ENCODE data around the gene LINC00305. TPM values are rescaled to one million over a fixed set of nuclear protein-coding genes. Genes with fewer than 3 reads are reported as not detected.

The LINC00305 gene
- total and polyA plus RNA-seq, 2 experiments from 2014 or later = not detected

DNA sequence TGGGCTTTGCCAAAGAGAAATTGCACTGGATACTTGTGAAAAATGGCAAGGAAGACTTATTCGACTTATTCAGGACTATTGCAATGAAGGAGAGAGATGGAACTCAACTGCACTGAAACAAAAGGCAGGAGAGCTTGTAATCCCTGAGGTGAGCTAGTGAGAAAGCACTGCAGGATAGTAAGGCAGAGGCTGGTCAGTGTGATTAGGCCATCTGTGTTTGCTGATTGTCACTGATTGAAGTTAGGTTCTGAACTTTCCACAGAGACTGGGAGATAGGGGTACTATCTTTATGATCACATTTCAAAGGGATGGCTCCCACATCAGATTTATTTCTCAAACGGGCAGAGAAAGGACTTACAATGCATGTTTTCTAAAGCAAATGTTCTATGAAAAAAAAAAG, 96.1 kb downstream of the LINC00305 start:
- no peak overlapping the region for H3K4me2 ChIP-seq (ENCODE audit: unreplicated experiment)
- H3K36me3 ChIP-seq (ENCODE audit: low read depth) = no peaks in the 10 kb centered on the region
- no peak for DNase-seq
- H3K9ac ChIP-seq = no peak overlapping the region
- no peaks in the 10 kb centered on the region for H3K9me3 ChIP-seq (ENCODE audit: low read depth)
- in situ Hi-C loops (cut with MboI) = no loop called here
- no peak for TF ChIP-seq EZH2 (IDR thresholded peaks at IDR 0.05; ENCODE audit: insufficient read depth, poor library complexity, severe bottlenecking)
- no peak for TF ChIP-seq EZH2phosphoT487 (IDR thresholded peaks at IDR 0.05; ENCODE audit: insufficient read depth, low read depth)
- no peak overlapping the region for H3K4me3 ChIP-seq
- WGBS, 2 experiments (ENCODE audit: low coverage in 1 of 2, low lambda C conversion rate in 2 of 2, missing lambda C conversion rate in 2 of 2) = 13 to 15% methylated on average over 2 of the region's 2 CpGs
- no peaks in the 10 kb centered on the region for H3K79me2 ChIP-seq (ENCODE audit: insufficient read depth)
- H3K4me1 ChIP-seq (ENCODE audit: insufficient read depth) = no peaks in the 10 kb centered on the region
- H3K9me2 ChIP-seq (ENCODE audit: insufficient read depth) = no peaks in the 10 kb centered on the region
- H3F3A ChIP-seq (ENCODE audit: insufficient read depth) = no peaks in the 10 kb centered on the region
- H4K20me1 ChIP-seq (ENCODE audit: insufficient read depth) = no peaks in the 10 kb centered on the region
- no peaks in the 10 kb centered on the region for H3K27me3 ChIP-seq (replicated peaks; ENCODE audit: insufficient read depth)
- H3K27ac ChIP-seq = no peak overlapping the region
- no peak overlapping the region for H2AFZ ChIP-seq

DNA sequence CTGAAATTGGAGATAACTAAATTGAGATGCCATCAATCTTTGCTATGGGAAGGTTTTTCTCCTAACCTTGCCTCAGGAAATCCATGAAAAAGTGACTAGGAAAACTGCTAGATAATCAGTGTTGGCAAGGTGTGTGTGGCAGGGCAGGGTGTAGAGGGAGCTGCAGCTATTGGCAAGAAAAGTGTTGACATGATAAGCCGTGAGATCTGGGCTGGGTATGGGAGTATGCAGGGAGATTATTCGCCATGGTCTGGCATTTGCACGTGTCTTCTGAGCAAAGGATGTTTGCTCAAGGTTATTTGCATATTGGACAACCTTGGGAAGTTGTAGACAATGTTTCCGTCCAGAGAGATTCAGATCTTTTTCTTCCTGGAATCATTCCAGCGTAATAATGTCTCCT, 104.3 kb downstream of the LINC00305 start:
- Histone ChIP-seq H3K36me3 (ENCODE audit: low read depth) (no peaks in the 10 kb centered on the region), H3K9ac (no peak overlapping the region), H3K4me3 (no peak overlapping the region), H3F3A (ENCODE audit: insufficient read depth) (no peaks in the 10 kb centered on the region), H3K4me1 (ENCODE audit: insufficient read depth) (no peaks in the 10 kb centered on the region), H2AFZ (no peak overlapping the region), H3K9me3 (ENCODE audit: low read depth) (no peaks in the 10 kb centered on the region), H3K9me2 (ENCODE audit: insufficient read depth) (no peaks in the 10 kb centered on the region), H3K27me3 (replicated peaks; ENCODE audit: insufficient read depth) (no peaks in the 10 kb centered on the region), H3K4me2 (ENCODE audit: unreplicated experiment) (no peak overlapping the region), H3K79me2 (ENCODE audit: insufficient read depth) (no peaks in the 10 kb centered on the region), H3K27ac (no peak overlapping the region), H4K20me1 (ENCODE audit: insufficient read depth) (no peaks in the 10 kb centered on the region)
- DNase-seq = no peak
- TF ChIP-seq EZH2 (IDR thresholded peaks at IDR 0.05; ENCODE audit: insufficient read depth, poor library complexity, severe bottlenecking) = no peak
- no peak for TF ChIP-seq EZH2phosphoT487 (IDR thresholded peaks at IDR 0.05; ENCODE audit: insufficient read depth, low read depth)
- in situ Hi-C loops (cut with MboI) = no loop called here
- WGBS, 2 experiments (ENCODE audit: low coverage in 1 of 2, low lambda C conversion rate in 2 of 2, missing lambda C conversion rate in 2 of 2) = 24 to 25% methylated on average over 5 of the region's 5 CpGs

DNA sequence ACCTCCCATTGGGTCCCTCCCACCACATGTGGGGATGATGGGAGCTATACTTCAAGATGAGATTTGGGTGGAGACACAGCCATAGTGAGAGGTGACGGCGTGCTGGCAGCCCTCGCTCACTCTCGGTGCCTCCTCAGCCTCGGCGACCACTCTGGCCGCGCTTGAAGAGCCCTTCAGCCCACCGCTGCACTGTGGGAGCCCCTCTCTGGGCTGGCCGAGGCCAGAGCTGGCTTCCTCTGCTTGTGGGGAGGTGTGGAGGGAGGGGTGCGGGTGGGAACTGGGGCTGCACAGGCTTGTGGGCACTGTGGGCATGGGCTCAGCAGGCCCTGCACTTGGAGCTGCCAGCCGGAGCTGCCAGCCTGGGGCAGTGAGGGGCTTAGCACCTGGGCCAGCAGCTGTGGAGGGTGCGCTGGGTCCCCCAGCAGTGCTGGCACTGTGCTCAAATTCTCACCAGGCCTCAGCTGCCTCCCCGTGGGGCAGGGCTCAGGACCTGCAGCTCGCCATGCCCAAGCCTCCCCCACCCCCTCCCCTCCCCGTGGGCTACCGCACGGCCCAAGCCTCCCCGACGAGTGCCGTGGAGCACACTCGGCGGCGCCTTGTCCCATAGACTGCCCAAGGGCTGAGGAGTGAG, 106.0 kb downstream of the LINC00305 start:
- no peaks in the 10 kb centered on the region for H3F3A ChIP-seq (ENCODE audit: insufficient read depth)
- DNase-seq = no peak
- in situ Hi-C loops (cut with MboI) = no loop called here
- no peak overlapping the region for H3K4me2 ChIP-seq (ENCODE audit: unreplicated experiment)
- TF ChIP-seq EZH2phosphoT487 (IDR thresholded peaks at IDR 0.05; ENCODE audit: insufficient read depth, low read depth) (no peak), EZH2 (IDR thresholded peaks at IDR 0.05; ENCODE audit: insufficient read depth, poor library complexity, severe bottlenecking) (no peak)
- no peak overlapping the region for H3K27ac ChIP-seq
- no peaks in the 10 kb centered on the region for H3K9me3 ChIP-seq (ENCODE audit: low read depth)
- H3K4me3 ChIP-seq = no peak overlapping the region
- 73 to 80% methylated on average over 10 to 24 of the region's 24 CpGs for WGBS, 2 experiments (ENCODE audit: low coverage in 1 of 2, low lambda C conversion rate in 2 of 2, missing lambda C conversion rate in 2 of 2)
- H4K20me1 ChIP-seq (ENCODE audit: insufficient read depth) = no peaks in the 10 kb centered on the region
- no peaks in the 10 kb centered on the region for H3K36me3 ChIP-seq (ENCODE audit: low read depth)
- H2AFZ ChIP-seq = no peak overlapping the region
- no peaks in the 10 kb centered on the region for H3K9me2 ChIP-seq (ENCODE audit: insufficient read depth)
- no peaks in the 10 kb centered on the region for H3K79me2 ChIP-seq (ENCODE audit: insufficient read depth)
- no peaks in the 10 kb centered on the region for H3K27me3 ChIP-seq (replicated peaks; ENCODE audit: insufficient read depth)
- no peak overlapping the region for H3K9ac ChIP-seq
- no peaks in the 10 kb centered on the region for H3K4me1 ChIP-seq (ENCODE audit: insufficient read depth)

DNA sequence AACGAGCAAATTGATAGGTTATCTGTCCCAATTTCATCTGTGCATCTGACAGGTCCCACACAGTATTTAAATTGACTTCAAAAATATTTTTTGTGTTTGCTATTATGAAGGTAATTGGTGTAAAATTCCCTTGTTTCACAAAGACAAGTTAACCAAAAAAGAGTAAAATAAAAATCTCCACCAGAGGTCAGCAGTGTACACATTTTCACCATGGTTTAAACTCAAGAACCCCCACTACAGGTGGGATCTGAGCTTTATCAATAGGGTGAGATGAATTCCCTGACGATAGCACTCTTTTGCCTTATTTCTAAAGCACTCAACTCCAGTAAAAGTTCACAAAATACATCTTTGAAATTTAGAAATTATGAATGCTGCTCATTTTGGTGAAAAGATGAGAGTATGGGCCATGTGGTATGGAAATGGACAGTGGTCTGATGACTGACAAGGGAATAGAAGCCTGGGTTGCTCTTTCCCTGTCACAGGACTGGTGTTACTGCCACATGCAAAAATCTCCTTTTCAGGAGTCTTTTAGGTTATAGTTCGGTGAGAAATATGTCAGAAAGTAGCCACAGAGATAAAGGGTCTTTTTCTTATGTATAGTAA, 111.0 kb downstream of the LINC00305 start:
- H3K9ac ChIP-seq = no peak overlapping the region
- no peaks in the 10 kb centered on the region for H3K36me3 ChIP-seq (ENCODE audit: low read depth)
- no peak overlapping the region for H3K4me2 ChIP-seq (ENCODE audit: unreplicated experiment)
- no peaks in the 10 kb centered on the region for H3K9me2 ChIP-seq (ENCODE audit: insufficient read depth)
- no peaks in the 10 kb centered on the region for H3F3A ChIP-seq (ENCODE audit: insufficient read depth)
- H2AFZ ChIP-seq = no peak overlapping the region
- in situ Hi-C loops (cut with MboI) = no loop called here
- H3K27me3 ChIP-seq (replicated peaks; ENCODE audit: insufficient read depth) = no peaks in the 10 kb centered on the region; the same call in 1 of the 2 replicates
- H3K4me1 ChIP-seq (ENCODE audit: insufficient read depth) = no peaks in the 10 kb centered on the region
- peak; percentile 15 for DNase-seq
- no peak for TF ChIP-seq EZH2phosphoT487 (IDR thresholded peaks at IDR 0.05; ENCODE audit: insufficient read depth, low read depth)
- TF ChIP-seq EZH2 (IDR thresholded peaks at IDR 0.05; ENCODE audit: insufficient read depth, poor library complexity, severe bottlenecking) = no peak
- 19 to 25% methylated on average over 3 of the region's 3 CpGs for WGBS, 2 experiments (ENCODE audit: low coverage in 1 of 2, low lambda C conversion rate in 2 of 2, missing lambda C conversion rate in 2 of 2)
- no peak overlapping the region for H3K27ac ChIP-seq
- no peaks in the 10 kb centered on the region for H3K9me3 ChIP-seq (ENCODE audit: low read depth)
- no peaks in the 10 kb centered on the region for H4K20me1 ChIP-seq (ENCODE audit: insufficient read depth)
- H3K4me3 ChIP-seq = no peak overlapping the region
- H3K79me2 ChIP-seq (ENCODE audit: insufficient read depth) = no peaks in the 10 kb centered on the region

All from GM23248 (cell line).